Neuronal stem cell (in vitro differentiated cells): Measurements from ENCODE around the gene CCDC121. TPM values are rescaled to one million over a fixed set of nuclear protein-coding genes. Genes with fewer than 3 reads are reported as not detected.

Experiments used
- DNase-seq: peaks from one replicate; pipeline ENCODE4 v3.0.0-alpha.2; 2013; ENCODE audit warnings: low spot score
- H2AFZ ChIP-seq: one replicate; pipeline ENCODE4 v1.6.1; 2013; ENCODE audit warnings: mild to moderate bottlenecking, low read length, inconsistent platforms
- H2AK5ac ChIP-seq: 2 replicates; pipeline ENCODE4 v1.6.1; 2013; ENCODE audit warnings: low read depth, mild to moderate bottlenecking, inconsistent platforms, low read length, moderate library complexity, mixed read lengths
- H2BK120ac ChIP-seq: 2 replicates; pipeline ENCODE4 v1.6.1; 2013; ENCODE audit warnings: low read depth, mild to moderate bottlenecking, inconsistent platforms, low read length, moderate library complexity, mixed read lengths
- H2BK12ac ChIP-seq: one replicate; pipeline ENCODE4 v1.6.1; 2013; ENCODE audit warnings: low read length, inconsistent platforms
- H2BK15ac ChIP-seq: 2 replicates; pipeline ENCODE4 v1.6.1; 2013; ENCODE audit warnings: mild to moderate bottlenecking, low read length, inconsistent platforms, mixed read lengths
- H2BK5ac ChIP-seq: one replicate; pipeline ENCODE4 v1.6.1; 2013; ENCODE audit warnings: inconsistent platforms, mild to moderate bottlenecking, low read length, moderate library complexity
- H3K14ac ChIP-seq: one replicate; pipeline ENCODE4 v1.6.1; 2013; ENCODE audit warnings: low read length, inconsistent platforms
- H3K18ac ChIP-seq: 2 replicates; pipeline ENCODE4 v1.6.1; 2013; ENCODE audit warnings: low read length, inconsistent platforms
- H3K23ac ChIP-seq: 2 replicates; pipeline ENCODE4 v1.6.1; 2013; ENCODE audit warnings: low read depth, mild to moderate bottlenecking, mixed read lengths, low read length, inconsistent platforms; ENCODE audit not compliant: poor library complexity
- H3K27ac ChIP-seq: replicated peaks from 3 replicates; pipeline ENCODE4 v1.5.1; 2013; ENCODE audit warnings: low read length, inconsistent platforms
- H3K27me3 ChIP-seq, 3 experiments: 2 replicates each; pipeline ENCODE4 v1.6.1; 2013; ENCODE audit warnings: low read length in 3 of 3, mild to moderate bottlenecking in 2 of 3, inconsistent platforms in 1 of 3, low read depth in 1 of 3, mixed read lengths in 1 of 3, moderate library complexity in 1 of 3; ENCODE audit not compliant: control insufficient read depth in 3 of 3, insufficient read depth in 3 of 3
- H3K36me3 ChIP-seq, 2 donors: replicated peaks in 1 of 2; 2 replicates each; pipeline ENCODE4 v1.6.1; 2013; ENCODE audit warnings: low read length in 2 of 2; ENCODE audit not compliant: control insufficient read depth in 2 of 2, insufficient read depth in 2 of 2
- H3K4ac ChIP-seq: 2 replicates; pipeline ENCODE4 v1.6.1; 2013; ENCODE audit warnings: inconsistent platforms, mild to moderate bottlenecking, low read length, moderate library complexity
- H3K4me1 ChIP-seq, 2 donors: 1 replicate in 1 of 2; 2 replicates in 1 of 2; pipeline ENCODE4 v1.6.1; 2013; ENCODE audit warnings: low read length in 2 of 2, low read depth in 1 of 2; ENCODE audit not compliant: control insufficient read depth in 2 of 2, insufficient read depth in 1 of 2
- H3K4me2 ChIP-seq: one replicate; pipeline ENCODE4 v1.6.1; 2013; ENCODE audit warnings: mild to moderate bottlenecking, low read length, inconsistent platforms; ENCODE audit not compliant: insufficient read depth, poor library complexity, severe bottlenecking
- H3K4me3 ChIP-seq, 2 donors: 2 replicates each; pipeline ENCODE4 v1.5.1; 2013; ENCODE audit warnings: low read length in 2 of 2, mild to moderate bottlenecking in 2 of 2, inconsistent platforms in 1 of 2, moderate library complexity in 1 of 2
- H3K79me1 ChIP-seq: one replicate; pipeline ENCODE4 v1.6.1; 2013; ENCODE audit warnings: low read depth, mild to moderate bottlenecking, inconsistent platforms, low read length, moderate library complexity
- H3K9ac ChIP-seq: one replicate; pipeline ENCODE4 v1.6.1; 2013; ENCODE audit warnings: mild to moderate bottlenecking, low read depth, low read length, inconsistent platforms; ENCODE audit not compliant: poor library complexity
- H3K9me3 ChIP-seq, 2 donors: replicated peaks in 1 of 2; 2 replicates each; pipeline versions ENCODE3 to v1.6.1; 2013; ENCODE audit warnings: low read length in 2 of 2, mild to moderate bottlenecking in 2 of 2, inconsistent platforms in 1 of 2, low read depth in 1 of 2, mixed read lengths in 1 of 2, moderate library complexity in 1 of 2; ENCODE audit not compliant: control insufficient read depth in 2 of 2, insufficient read depth in 1 of 2
- H4K8ac ChIP-seq: one replicate; pipeline ENCODE4 v1.6.1; 2013; ENCODE audit warnings: low read depth, mild to moderate bottlenecking, inconsistent platforms, low read length, moderate library complexity
- H4K91ac ChIP-seq: one replicate; pipeline ENCODE4 v1.6.1; 2013; ENCODE audit warnings: low read length, low read depth, mild to moderate bottlenecking, inconsistent platforms; ENCODE audit not compliant: poor library complexity
- WGBS, 2 donors: extraction: QIAGEN DNeasy Blood & Tissue Kit; methylation state at CpG; one replicate each; pipeline ENCODE4 v1.1.7; 2013; ENCODE audit warnings: missing lambda C conversion rate in 2 of 2, mixed read lengths in 1 of 2; ENCODE audit not compliant: insufficient read length in 2 of 2, insufficient replicate concordance in 1 of 2; ENCODE audit errors: extremely low coverage in 2 of 2; 5-methylcytosine and 5-hydroxymethylcytosine counted together
- polyA plus RNA-seq, 2 experiments: library from polyadenylated mRNA; stranded (reverse); fragments of 200-250 nt; gene quantifications; one replicate each; pipeline ENCODE4 v1.2.3, GENCODE V29; 2013

CCDC121 gene
- 5.6 TPM for polyA plus RNA-seq (2013, experiment 1 of 2)
- 4.8 TPM for polyA plus RNA-seq (2013, experiment 2 of 2)

GRCh38 chr2:27628767-27629709 lies at the start of gene CCDC121, which contains the start of gene GPN1:
CCDC121 (minus strand) TSS chr2:27629012; CDS start chr2:27627799, 1,213 bp downstream.
GPN1 (plus strand) TSS chr2:27629050; CDS start chr2:27629059, 9 bp downstream.
- H4K91ac ChIP-seq = no peak within 1 kb of the TSS
- no peak within 1 kb of the TSS for H3K4ac ChIP-seq
- peak within 1 kb of the TSS; percentile 88 for H2AFZ ChIP-seq
- H3K9me3 ChIP-seq = no peaks in the 10 kb centered on the region
- H3K27ac ChIP-seq = peak within 1 kb of the TSS; percentile 22
- WGBS, 2 donors = no CpG with 5 or more reads among the region's 44 CpGs
- no peak within 1 kb of the TSS for H2AK5ac ChIP-seq
- no peak within 1 kb of the TSS for H4K8ac ChIP-seq
- H3K4me3 ChIP-seq = peak within 1 kb of the TSS; percentile 74 to 98
- DNase-seq = peak; percentile 77
- H3K27me3 ChIP-seq = no peaks in the 10 kb centered on the region
- H3K79me1 ChIP-seq = peaks cover 2% of the 10 kb centered on the region
- peaks cover 4 to 52% of the 10 kb centered on the region in 2 donors for H3K36me3 ChIP-seq
- H3K4me2 ChIP-seq = peak within 1 kb of the TSS; percentile 66
- no peak within 1 kb of the TSS for H2BK120ac ChIP-seq
- H3K4me1 ChIP-seq = peaks cover 2 to 4% of the 10 kb centered on the region in 2 donors
- no peak within 1 kb of the TSS for H3K14ac ChIP-seq
- H2BK15ac ChIP-seq = no peak within 1 kb of the TSS
- H3K9ac ChIP-seq = peak within 1 kb of the TSS; percentile 93
- H2BK12ac ChIP-seq = no peak within 1 kb of the TSS
- no peak within 1 kb of the TSS for H2BK5ac ChIP-seq
- peak within 1 kb of the TSS; percentile 94 for H3K18ac ChIP-seq
- peak within 1 kb of the TSS; percentile 97 for H3K23ac ChIP-seq

GRCh38 chr2:27672723-27673486 lies 44.1 kb upstream of the CCDC121 start:
- no peak overlapping the region for H3K4me2 ChIP-seq
- no peak overlapping the region for H2BK12ac ChIP-seq
- H2BK5ac ChIP-seq = no peak overlapping the region
- no peak overlapping the region for H2AK5ac ChIP-seq
- no peak overlapping the region for H3K27ac ChIP-seq
- no peaks in the 10 kb centered on the region for H3K4me1 ChIP-seq
- no peak overlapping the region for H3K9ac ChIP-seq
- H2AFZ ChIP-seq = no peak overlapping the region
- H3K4ac ChIP-seq = no peak overlapping the region
- no peak for DNase-seq
- H2BK120ac ChIP-seq = no peak overlapping the region
- H4K8ac ChIP-seq = peak overlapping the region; percentile 43
- no peak overlapping the region for H3K23ac ChIP-seq
- H3K4me3 ChIP-seq = no peak overlapping the region
- no peaks in the 10 kb centered on the region for H3K9me3 ChIP-seq
- H4K91ac ChIP-seq = no peak overlapping the region
- H2BK15ac ChIP-seq = no peak overlapping the region
- H3K27me3 ChIP-seq = no peaks in the 10 kb centered on the region
- peaks cover 6 to 86% of the 10 kb centered on the region in 2 donors for H3K36me3 ChIP-seq
- no CpG with 5 or more reads among the region's 5 CpGs for WGBS, 2 donors
- H3K79me1 ChIP-seq = peaks cover 2% of the 10 kb centered on the region
- no peak overlapping the region for H3K14ac ChIP-seq
- H3K18ac ChIP-seq = no peak overlapping the region

- WGBS, 2 donors = no CpG with 5 or more reads among the region's 4 CpGs
- H3K36me3 ChIP-seq = peaks cover 6 to 84% of the 10 kb centered on the region in 2 donors
These were observed 42.4 kb upstream of the CCDC121 start for GRCh38 chr2:27671235-27671634.

More at GRCh38 chr2:27671235-27671634, 42.4 kb upstream of the CCDC121 start:
- no peak overlapping the region for H4K91ac ChIP-seq
- H2BK5ac ChIP-seq = no peak overlapping the region
- H3K9me3 ChIP-seq = no peaks in the 10 kb centered on the region
- H3K4me2 ChIP-seq = no peak overlapping the region
- H3K4me1 ChIP-seq = no peaks in the 10 kb centered on the region
- no peak overlapping the region for H3K27ac ChIP-seq
- H2BK12ac ChIP-seq = no peak overlapping the region
- H3K4ac ChIP-seq = no peak overlapping the region
- no peaks in the 10 kb centered on the region for H3K27me3 ChIP-seq
- no peak overlapping the region for H3K23ac ChIP-seq
- no peak overlapping the region for H3K9ac ChIP-seq
- H3K18ac ChIP-seq = no peak overlapping the region
- peaks cover 2% of the 10 kb centered on the region for H3K79me1 ChIP-seq
- H2AFZ ChIP-seq = no peak overlapping the region
- H2BK15ac ChIP-seq = no peak overlapping the region
- no peak overlapping the region for H4K8ac ChIP-seq
- H2AK5ac ChIP-seq = no peak overlapping the region
- no peak for DNase-seq
- H2BK120ac ChIP-seq = no peak overlapping the region
- H3K14ac ChIP-seq = no peak overlapping the region
- no peak overlapping the region for H3K4me3 ChIP-seq
